NCI-H2029 treated with DMSO at 0.1 percent for 48 hours (cell line): ENCODE data around the gene NID1.

Experiments used
- DNase-seq: peaks from one replicate; lab custom pipeline; 2025; lab: John Stamatoyannopoulos, UW

The NID1 gene

DNA sequence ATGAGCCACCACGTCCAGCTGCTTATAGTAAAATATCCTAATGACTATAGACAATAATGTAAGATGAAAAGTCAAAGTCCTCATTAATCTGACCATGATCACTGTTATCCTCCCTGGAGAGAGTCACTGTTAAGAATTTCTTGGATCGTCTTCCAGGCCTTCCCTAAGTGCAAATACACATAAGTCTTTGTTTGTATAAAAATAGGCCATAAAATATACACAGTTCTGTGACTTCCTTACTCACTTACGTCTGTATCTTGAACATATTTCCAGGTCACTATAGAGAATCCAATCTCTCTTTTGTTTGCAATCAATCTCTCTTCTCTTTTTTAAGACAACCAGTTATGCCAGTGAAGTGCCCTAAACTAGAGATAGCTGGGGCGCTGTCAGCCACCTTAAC is 109.1 kb downstream of the NID1 start:
- no peak for DNase-seq

DNA sequence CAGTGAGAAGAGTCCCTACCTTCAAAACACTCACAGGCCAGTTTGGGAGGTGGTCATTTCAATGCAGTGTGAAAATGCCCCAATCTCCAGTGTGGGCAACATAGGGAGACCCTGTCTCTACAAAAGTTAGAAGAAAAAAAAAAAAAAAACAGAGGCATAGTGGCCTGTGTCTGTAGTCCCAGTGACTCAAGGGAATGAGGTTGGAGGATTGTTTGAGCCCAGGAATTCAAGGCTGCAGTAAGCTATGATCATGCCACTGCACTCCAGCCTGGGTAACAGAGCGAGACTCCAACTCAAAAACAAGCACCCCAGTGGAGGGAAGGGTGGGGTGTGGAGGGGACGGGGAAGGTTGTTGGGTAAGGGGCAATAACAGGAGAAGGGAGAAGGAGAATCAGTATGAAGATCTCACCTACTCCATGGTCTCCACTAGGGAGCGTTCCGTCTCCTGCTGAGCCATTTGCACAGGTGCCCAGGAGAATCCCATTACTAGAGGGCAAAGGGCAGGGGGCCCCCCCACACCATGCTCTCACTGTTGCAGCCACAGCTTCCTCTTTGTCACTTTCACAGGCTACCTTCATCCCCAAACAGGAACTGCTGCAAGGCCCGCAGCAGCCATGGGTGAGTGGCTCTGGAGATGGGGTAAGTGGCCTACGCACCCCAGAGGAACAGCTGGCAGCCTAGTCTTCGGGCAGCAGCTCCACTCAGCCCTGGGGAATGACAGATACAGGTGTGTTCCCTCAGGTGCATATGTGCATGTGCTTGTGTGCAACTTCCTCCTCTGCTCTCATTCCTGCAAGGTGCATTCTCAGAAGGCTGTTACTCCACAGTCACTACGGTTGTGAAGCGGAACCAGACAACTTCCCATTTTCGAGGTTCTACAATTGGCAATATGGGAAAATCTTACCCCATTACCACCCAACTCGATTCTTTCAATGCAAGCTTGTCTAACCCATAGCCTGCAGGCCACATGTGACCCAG is 110.3 kb downstream of the NID1 start:
- DNase-seq = no peak

DNA sequence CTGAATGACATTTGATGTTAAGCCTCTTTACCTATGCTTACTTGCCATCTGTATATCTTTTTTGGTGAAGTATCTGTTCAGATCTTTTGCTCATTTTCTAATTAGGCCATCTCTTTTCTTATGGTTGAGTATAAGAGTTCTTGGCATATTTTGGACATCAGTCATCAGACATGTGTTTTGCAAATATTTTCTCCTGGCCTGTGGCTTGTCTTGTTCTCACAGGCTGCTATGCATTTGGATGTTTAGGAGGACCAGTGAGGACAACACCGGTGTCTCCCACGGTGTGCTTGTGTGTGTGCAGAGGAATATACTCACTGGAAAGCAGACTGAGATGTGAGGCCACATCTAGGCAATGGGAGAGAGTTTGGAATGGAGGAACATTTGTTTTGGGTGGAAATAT is 111.1 kb downstream of the NID1 start:
- no peak for DNase-seq

DNA sequence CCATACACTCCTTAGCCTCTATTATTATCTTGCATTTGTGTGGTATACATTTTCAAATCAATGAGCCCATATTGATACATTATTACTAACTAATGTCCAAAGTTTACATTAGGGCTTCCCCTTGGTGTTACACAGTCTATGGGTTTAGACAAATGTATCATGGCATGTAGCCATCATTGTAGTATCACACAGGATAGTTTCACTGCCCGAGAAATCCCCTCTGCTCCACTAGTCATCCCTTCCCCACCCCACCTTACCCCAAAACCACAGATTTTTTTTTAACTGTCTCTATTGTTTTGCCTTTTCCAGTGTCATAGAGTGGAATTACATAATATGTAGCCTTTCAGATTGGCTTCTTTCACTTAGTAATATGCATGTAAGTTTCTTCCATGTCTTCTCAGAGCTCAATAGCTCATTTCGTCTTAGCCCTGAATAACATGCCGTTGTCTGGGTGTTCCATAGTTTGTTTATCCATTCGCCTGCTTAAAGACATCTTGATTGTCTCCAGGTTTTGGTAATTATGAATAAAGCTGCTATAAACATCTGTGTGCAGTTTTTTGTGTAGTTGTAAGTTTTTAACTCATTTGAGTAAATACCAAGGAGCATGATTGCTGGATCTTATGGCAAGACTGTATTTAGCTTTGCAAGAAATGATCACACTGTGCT is 111.8 kb downstream of the NID1 start:
- DNase-seq = no peak

DNA sequence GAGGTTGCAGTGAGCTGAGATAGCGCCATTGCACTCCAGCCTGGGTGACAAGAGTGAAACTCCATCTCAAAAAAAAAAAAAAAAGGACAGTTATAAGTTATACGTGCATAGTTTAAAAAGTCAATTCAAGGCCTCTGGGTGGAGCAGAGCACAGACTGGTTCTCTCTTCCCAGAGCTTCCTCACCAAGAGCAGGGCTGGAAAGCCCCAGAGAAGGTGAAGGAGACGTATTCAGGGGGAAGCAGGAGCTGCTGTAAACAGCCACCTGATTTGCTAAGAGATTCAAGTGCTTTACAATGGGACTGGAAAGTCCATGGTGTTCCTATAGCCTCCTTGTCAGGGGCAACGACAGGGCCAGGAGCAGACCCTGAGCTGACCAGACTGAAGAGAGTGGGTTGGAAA is 113.2 kb downstream of the NID1 start:
- no peak for DNase-seq

DNA sequence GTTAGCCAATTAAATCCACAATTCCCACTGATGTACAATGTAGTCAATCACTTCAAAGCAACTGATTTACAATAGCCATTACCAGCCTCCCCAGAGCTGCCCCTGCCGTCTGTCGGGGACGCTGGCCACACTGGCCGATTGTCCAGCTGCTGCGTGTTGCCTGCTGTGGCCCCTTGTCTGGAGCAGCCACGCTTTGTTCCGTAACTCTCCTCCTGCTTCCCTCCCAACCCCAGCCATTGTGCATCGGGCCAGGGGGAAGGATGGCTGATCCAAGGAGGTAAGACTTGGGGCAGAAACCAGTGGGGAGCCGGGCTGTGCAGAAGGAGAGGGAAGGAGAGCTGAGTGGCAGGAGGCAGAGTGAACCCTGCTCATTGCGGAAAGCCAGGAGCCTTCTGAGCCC is 114.6 kb downstream of the NID1 start:
- DNase-seq = no peak

DNA sequence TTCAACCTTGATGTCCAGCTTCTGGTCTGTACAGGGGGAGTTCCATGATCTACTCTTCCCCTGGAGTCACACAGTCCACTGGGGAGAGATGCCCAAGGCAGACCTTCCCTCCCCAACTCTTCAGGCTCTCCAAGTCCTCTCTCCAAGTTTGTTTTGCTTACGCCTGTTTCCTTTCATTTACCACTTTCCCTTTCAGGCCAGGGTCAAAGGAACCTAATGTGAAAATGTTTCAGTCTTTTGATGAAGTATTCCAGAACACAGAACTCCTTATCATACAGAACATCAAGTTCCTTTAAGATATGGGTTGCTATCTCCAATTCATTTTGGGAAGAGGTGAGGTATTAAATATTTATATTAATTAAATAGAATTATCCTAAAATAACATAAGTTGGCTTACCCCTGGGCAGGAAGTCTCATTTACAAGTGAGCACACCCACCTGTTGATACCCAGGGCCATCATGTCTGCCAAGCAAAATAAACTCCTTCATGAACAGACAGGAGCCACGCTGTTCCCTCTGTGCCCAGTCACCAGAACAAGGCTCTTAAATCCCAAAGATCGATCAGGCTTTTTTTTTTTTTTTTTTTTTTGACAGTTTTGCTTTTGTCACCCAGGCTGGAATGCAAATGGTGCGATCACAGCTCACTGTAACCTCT is 116.0 kb downstream of the NID1 start:
- DNase-seq = no peak

DNA sequence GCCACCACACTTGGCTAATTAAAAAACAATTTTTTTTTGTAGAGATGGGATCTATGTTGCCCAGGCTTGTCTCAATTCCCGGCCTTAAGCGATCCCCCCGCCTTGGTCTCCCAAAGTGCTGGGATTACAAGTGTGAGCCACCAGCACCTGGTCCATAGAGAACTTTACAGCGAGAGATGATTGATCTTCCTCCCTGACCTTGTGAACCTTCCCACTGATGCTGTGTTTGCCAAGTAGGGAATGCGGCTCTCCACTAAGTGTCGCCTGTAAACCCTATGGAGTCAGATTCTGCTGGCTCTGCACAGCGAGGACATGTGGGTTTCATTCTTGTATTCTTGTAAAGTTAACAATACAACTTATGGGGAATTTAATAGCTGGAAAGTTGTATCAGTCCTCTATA is 116.9 kb downstream of the NID1 start:
- DNase-seq = no peak

DNA sequence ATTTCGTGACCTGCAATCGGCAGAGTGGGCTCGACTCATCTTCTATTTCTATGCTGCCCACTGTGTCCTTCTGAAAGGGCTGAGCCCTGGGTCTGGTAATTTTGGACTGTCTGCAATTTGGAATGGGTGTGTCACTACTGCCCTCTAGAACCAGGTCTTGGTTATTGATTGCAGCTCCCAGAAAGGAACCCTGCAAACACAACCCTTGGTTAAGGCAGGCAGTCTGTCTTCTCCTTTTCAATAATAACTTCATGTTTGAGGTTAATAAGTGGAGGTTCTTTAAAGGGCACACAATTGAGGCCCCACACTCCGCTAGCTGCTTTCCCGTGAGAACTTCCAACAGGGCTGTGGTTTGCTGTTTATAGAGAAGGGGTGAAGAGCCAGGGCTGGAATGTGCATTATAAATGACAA is 118.3 kb downstream of the NID1 start:
- DNase-seq = no peak

DNA sequence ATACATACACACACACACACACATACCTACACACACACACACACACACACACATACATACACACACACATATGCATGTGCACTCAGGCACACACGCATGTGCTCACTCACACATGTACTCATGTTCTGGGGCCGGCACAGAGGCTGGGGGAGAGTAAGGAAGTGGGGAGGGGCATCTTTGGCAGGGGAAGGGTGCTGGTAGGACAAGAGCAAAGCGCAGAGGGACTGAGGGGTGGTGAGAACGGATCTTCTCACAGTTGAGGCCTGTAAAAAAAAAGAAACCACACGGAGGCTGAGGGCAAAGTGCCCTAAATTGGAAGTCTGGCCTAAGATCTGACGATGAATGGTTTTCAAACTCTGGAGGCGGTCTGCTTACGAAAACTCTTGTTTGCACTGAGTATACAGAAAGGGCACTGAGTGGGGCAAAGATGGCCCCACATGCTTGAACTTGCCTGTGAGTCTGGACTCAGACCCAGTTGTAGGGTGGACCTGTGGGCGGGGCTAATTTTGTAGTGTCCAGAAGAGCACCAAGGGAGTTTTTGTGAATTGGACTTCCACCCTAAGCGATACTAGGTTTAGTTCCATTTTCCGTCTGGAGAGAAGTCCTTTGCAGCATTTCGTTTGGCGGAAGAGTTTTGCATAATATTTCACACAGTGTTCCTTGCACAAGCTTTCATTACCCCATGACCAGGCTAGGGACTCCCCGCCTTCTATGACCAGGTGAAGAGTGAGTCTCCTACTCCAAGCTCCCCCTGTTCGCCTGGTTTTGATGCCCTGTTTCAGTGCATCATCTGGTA is 118.9 kb downstream of the NID1 start:
- DNase-seq = no peak

DNA sequence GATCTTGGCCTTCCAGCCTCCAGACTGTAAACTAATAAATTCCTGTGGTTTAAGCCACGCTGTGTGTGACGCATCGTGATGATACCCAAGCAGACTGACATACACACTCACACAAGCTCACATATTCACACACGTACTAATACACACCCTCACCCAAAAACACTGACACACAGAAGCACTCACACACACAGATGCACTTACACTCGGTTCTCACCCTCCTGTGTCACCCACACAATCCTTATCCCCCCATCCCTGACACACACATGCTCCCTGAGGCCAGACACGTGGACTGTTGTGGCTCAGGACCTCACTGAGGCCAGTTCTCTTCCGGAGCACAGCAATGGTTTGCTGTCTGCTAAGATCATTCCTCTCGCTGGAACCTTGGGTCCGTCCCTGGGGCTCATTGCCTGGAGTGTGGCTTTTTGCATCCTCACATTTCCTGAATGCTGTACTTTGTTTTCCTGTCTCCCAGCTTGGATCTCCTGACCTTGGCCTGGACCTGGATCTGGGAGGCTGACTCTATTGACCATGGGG is 121.2 kb downstream of the NID1 start:
- no peak for DNase-seq

DNA sequence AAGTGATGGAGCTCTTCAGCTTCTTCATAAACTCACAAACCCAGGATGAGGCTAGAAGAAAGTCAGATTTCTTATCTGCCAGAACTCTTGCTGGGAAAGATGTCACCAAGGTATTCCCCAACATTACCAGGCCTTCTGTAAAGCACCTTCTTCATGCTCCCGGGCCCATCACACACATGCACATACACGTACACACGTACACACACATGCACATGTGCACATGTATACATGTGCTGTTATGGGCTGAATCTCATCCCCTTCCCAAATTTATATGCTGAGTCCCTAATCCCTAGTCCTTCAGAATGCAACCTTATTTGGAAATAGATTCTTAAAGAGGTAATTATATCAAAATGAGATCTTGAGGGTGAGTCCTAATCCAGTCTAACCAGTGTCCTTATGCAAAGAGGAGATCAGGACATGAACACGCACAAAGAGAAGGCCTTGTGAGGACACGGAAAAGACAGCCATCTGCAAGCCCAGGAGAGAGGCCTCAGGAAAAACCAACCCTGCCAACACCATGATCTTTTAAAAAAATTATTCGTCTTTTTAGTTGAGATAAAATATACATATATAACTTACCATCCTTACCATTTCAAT is 121.8 kb downstream of the NID1 start:
- DNase-seq = no peak

DNA sequence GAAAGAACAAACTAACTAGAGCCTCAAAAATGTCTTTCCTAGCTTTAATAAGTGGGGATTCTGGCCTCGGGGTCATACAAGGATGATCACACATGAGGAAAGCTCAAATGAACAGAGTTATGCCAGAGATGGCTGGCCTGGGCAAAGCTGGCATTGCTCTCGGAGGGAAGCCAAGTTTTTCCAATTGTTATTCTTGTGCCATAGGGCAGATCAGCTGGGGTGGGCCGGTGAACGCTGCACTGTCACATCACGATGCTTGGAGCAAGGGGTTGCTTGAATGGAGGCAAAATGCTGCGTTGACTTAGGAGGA is 122.3 kb downstream of the NID1 start:
- DNase-seq = no peak

DNA sequence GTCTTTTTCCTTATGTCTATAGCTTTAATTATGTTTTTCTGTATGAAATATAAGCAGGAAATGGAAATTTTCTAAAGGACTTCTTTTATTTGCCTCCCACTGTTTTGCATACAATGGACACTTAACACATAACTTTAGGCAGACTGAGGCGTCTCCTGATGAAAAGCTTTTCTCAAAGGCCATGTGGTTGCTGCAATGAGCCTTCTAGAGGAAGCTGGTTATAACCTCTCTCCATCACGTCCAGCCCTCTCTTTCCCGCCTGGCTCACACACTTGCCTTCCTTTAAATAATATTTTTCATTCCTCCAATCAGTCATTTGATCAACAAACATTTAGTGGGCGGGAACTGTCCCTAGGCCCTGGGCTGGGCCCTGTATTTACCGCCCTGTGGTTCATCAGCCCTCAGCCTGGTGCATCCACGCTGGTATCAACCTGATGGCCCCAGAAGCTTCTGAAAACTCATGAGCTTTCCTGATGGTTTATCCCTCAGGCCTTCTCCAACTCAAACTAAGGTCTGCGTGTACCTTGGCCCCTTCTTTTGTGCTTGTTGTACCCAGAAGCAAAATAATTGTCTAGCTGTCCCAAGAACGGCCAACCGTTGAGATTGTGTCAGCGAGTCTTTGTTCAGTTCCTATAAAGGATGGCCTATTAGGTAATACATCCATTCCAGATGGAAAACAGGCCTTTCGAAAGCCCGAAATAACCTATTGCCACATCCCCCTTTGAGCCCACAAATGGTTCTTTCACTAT is 122.8 kb downstream of the NID1 start:
- DNase-seq = no peak

DNA sequence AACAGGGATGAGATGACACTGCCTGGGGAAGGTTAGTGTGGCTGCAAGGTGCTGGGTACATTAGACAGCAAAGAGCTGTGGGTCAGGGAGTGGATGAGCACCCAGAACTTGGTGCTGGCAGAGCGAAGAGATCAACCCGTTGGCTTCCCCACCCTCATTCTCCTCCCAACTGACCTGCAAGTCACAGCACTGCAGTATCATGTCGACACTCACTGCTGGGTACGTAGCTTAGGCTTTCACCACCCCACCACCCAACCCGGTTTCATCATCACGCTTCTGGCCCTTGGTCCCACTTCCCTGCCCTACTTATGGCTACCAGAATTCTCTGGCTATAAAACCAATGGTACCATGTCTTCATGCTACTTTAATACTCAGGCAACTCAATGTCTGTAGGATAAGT is 124.6 kb downstream of the NID1 start:
- DNase-seq = no peak

DNA sequence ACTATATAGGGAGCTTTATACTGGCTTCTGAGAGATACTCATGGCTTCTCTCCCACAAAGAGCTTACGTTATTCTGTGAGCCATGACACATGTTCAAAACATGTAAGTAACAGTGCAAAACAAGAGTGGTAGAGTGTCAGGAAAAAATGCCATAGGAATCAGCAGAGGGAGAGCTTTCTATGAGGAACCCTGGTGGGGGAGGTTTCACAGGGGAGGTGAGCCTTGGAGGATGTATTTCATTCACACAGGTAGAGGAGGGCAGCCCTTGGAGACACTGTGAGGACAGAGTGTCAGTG is 125.5 kb downstream of the NID1 start:
- DNase-seq = no peak

DNA sequence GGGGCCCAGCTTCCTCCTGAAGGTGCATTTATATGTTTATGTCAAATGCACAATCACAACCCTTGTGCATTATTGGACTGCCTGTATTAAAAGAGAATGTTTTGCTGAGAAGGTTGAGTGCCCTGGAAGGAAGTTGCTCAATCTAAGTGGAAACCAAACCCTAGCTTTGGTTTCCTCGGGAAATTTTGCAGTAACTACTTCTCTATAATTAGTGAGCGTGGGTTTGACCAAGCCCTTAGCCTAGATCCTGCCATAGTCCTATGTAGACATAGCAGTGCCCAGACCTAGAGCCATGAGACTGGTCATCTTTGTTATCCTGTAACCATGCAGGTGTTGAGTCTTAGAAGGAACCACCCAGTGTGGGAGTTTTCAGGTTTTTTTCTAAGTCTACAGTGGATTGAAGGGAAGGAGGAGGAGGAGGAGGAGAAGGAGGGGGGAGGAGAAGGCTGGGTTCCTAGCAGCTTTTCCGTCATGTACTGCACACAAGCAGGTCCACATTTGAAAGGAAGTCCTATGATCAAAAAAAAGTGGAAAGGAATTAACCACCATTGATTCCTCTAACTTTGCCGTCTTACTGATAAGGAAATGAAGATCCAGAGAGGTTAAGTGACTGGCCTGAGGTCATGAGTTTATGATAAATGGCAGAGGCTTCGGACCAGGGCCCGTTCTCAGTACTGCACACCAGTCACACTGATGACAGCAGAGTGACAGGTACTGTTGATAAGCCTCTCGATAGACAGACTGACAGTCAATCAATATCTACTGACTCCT is 126.0 kb downstream of the NID1 start:
- DNase-seq = no peak

DNA sequence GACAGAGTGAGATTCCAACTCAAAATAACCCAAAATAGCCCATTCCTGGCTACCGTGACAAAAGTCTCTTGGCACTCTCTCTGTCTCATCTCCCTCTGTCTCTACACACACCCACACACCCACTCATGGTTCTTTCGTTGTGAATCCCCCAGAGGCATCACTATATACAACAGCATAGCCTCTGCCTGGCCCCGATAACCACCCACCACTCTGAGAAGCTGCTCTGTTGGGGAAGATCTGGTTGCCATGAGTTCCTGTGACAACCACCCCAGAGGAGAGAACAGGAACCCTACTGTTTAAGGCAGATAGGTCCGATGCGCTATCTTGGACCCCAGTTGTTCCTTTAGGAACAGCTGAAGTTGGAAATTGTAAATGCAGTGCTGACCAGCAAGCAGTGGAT is 127.8 kb downstream of the NID1 start:
- no peak for DNase-seq

DNA sequence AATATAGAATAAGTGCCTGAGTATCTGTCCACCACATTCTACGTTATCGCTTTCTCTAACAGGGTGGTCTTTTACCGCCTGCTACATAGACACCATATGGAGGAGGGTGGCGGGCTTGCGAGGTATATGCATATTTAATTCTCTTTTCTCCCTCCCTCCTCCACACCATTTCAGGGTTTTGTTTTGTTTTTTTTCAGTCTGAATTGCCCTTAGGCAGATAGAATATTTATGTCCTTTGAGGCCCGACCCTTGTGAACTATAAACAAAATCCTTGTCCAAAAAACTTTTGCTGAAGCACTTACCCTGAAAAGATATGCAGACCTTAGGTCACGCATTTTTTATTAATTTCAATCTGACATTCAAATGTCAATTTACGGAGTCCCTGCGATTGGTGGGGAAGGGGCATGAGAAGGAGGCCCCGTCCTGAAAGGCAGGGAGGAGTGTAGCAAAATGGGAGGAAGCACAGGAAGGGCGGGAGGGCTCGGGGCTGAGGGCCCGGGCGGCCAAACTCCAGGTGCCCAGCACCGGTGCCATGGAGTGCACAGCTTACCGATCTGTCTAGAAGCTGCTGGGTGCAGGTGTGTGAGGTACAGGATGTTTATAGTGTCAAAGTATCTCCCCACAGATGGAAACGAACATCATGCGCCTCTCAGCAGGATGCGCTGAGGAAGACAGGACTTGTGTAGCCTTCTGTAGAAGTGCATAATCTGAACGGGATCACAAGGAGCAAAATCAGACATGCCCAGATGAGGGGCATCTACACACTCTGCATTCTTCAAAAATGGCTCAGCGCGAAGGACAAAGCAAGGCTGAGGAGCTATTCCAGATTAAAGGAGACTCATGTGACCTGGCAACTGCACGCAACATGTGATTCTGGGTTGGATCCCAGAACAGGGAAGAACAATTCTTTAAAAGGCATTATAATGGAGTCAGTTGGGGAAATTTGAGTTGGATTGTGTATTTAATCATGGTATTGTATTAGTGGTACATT is 129.4 kb downstream of the NID1 start:
- no peak for DNase-seq
